Endothelial cell of umbilical vein (primary cell): ENCODE results near the gene FAM161A.

Experiments used
- EZH2 ChIP-seq: IDR thresholded peaks from 2 replicates; pipeline ENCODE4 v1.6.1; 2012; ENCODE audit warnings: borderline replicate concordance, low read depth, mild to moderate bottlenecking, moderate library complexity, low read length, inconsistent platforms; ENCODE audit not compliant: severe bottlenecking
- GATA2 ChIP-seq: IDR thresholded peaks from 2 replicates; pipeline ENCODE4 v1.7.0; 2011; ENCODE audit warnings: low read depth, mild to moderate bottlenecking, moderate library complexity, mixed read lengths, low read length; ENCODE audit not compliant: insufficient read length, insufficient read depth
- JUN ChIP-seq: IDR thresholded peaks from 2 replicates; pipeline ENCODE4 v1.6.1; 2011; ENCODE audit warnings: borderline replicate concordance, low read depth; ENCODE audit not compliant: insufficient read length, insufficient read depth
- POLR2A ChIP-seq: IDR thresholded peaks from 2 replicates; pipeline ENCODE4 v1.6.1; 2012; ENCODE audit warnings: low read depth, mild to moderate bottlenecking, control low read depth, low read length
- POLR2AphosphoS5 ChIP-seq: IDR thresholded peaks from 2 replicates; pipeline ENCODE4 v1.6.1; 2012; ENCODE audit warnings: low read depth, mild to moderate bottlenecking, control low read depth, low read length, moderate library complexity; ENCODE audit not compliant: insufficient read depth
- TF ChIP-seq, protein P1 (sequence below), 2 donors: IDR thresholded peaks; 1 replicate in 1 of 2; 2 replicates in 1 of 2; pipeline ENCODE4 v1.5.1; 2011; ENCODE audit warnings: low read length in 2 of 2, mild to moderate bottlenecking in 2 of 2, moderate library complexity in 2 of 2, control low read depth in 1 of 2, inconsistent platforms in 1 of 2, low read depth in 1 of 2; ENCODE audit not compliant: insufficient read depth in 1 of 2; ENCODE audit errors: extremely low read depth in 1 of 2
- TF ChIP-seq, protein P2 (sequence below): IDR thresholded peaks from 2 replicates; pipeline ENCODE4 v1.6.1; 2011; ENCODE audit not compliant: insufficient read depth, insufficient read length

DNA sequence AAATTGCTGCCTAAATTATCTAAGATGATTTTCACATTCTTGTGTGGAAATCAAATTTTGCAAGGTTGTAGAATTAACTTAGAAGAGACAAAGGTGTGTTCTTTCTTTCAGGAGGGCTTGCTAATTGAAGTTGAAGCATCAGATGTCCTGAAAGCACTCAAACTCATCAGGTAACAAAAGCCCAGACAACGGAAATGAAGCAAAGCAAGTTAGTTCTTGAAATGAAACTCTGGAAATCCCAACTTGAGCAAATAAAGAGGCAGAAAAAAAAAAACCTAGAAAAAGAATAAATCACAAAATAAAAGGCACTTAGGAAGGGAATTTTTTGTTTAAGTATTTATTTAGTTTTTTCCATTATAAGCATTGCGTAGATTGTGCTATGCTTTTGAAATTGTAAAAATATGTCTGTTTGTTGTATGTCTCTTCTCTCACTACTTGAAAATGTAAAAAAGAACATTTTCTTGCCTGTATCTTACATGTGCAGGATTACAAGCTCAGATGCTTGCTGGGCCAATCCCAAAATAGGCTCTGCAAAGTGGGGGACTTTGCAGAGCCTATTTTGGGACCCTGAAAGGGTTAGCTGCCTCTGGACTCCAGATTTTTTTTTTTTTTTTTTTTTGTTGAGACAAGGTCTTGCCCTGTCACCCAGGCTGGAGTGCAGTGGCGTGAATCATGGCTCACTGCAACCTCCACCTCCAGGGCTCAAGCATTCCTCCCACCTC lies 46.7 kb downstream of the FAM161A start:
- TF ChIP-seq POLR2AphosphoS5 (no peak), GATA2 (no peak), EZH2 (no peak), JUN (no peak), POLR2A (no peak)
- TF ChIP-seq, protein P1, sequence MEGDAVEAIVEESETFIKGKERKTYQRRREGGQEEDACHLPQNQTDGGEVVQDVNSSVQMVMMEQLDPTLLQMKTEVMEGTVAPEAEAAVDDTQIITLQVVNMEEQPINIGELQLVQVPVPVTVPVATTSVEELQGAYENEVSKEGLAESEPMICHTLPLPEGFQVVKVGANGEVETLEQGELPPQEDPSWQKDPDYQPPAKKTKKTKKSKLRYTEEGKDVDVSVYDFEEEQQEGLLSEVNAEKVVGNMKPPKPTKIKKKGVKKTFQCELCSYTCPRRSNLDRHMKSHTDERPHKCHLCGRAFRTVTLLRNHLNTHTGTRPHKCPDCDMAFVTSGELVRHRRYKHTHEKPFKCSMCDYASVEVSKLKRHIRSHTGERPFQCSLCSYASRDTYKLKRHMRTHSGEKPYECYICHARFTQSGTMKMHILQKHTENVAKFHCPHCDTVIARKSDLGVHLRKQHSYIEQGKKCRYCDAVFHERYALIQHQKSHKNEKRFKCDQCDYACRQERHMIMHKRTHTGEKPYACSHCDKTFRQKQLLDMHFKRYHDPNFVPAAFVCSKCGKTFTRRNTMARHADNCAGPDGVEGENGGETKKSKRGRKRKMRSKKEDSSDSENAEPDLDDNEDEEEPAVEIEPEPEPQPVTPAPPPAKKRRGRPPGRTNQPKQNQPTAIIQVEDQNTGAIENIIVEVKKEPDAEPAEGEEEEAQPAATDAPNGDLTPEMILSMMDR (IDR thresholded peaks at IDR 0.05; ENCODE audit: extremely low read depth in 1 of 2, insufficient read depth in 1 of 2, low read depth in 1 of 2, low read length in 2 of 2) = no peak
- TF ChIP-seq, protein P2, sequence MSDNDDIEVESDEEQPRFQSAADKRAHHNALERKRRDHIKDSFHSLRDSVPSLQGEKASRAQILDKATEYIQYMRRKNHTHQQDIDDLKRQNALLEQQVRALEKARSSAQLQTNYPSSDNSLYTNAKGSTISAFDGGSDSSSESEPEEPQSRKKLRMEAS = no peak
